Endothelial cell of umbilical vein (primary cell): Measurements from ENCODE around the gene GIGYF2. TPM values are rescaled to one million over a fixed set of nuclear protein-coding genes. Genes with fewer than 3 reads are reported as not detected.

Experiments
- BruUV-seq: library from RNA; stranded (reverse); fragments of 400-500 nt; replicated peaks from 2 replicates; lab custom pipeline; 2021; lab: Mats Ljungman, UMichigan
- CTCF ChIA-PET: fragments of 300-600, 350-600 bp; sonication (Branson Sonifier 250); formaldehyde crosslinking; loops from one replicate; lab custom pipeline; 2021; ENCODE audit warnings: antibody characterized with exemption, inconsistent platforms; lab: Charles Lee
- POLR2A ChIA-PET: fragments of 300-600, 350-600 bp; sonication (Branson Sonifier 250); formaldehyde crosslinking; loops from one replicate; lab custom pipeline; 2021; ENCODE audit warnings: antibody characterized with exemption, inconsistent platforms; lab: Charles Lee
- DNase-seq: peaks from one replicate; pipeline ENCODE4 v3.0.0-alpha.2; 2011; ENCODE audit warnings: low read depth, low spot score
- FAIRE-seq: peaks from 2 replicates; lab custom pipeline; 2011; peaks lifted over from hg19 to GRCh38; lab: Jason Lieb, UNC
- H2AFZ ChIP-seq: 2 replicates; pipeline ENCODE4 v1.6.0; 2012; ENCODE audit warnings: low read depth, low read length, control low read depth, inconsistent platforms
- H3K27ac ChIP-seq: 2 replicates; pipeline ENCODE4 v1.5.1; 2011; ENCODE audit warnings: low read depth, mild to moderate bottlenecking, control low read depth, low read length, moderate library complexity; ENCODE audit not compliant: insufficient read depth
- H3K27me3 ChIP-seq, 2 experiments: 2 replicates each; pipeline versions ENCODE4 v1.6.0 to v1.6.1; 2011; ENCODE audit warnings: low read length in 2 of 2, mixed read lengths in 1 of 2; ENCODE audit not compliant: control insufficient read depth in 2 of 2, insufficient read depth in 2 of 2
- H3K36me3 ChIP-seq, 2 experiments: 2 replicates in 1 of 2; 3 replicates in 1 of 2; pipeline ENCODE4 v1.5.1; 2011; ENCODE audit warnings: low read length in 2 of 2, mild to moderate bottlenecking in 1 of 2, moderate library complexity in 1 of 2; ENCODE audit not compliant: control insufficient read depth in 2 of 2, insufficient read depth in 2 of 2; ENCODE audit errors: extremely low read depth in 1 of 2
- H3K4me1 ChIP-seq: 3 replicates; pipeline ENCODE4 v1.5.1; 2011; ENCODE audit warnings: mild to moderate bottlenecking, low read length; ENCODE audit not compliant: control insufficient read depth, insufficient read depth; ENCODE audit errors: extremely low read depth
- H3K4me2 ChIP-seq: 2 replicates; pipeline ENCODE4 v1.6.1; 2011; ENCODE audit warnings: low read length, control low read depth, mixed read lengths; ENCODE audit not compliant: insufficient read depth
- H3K4me3 ChIP-seq, 3 experiments: fragments of 200-600 bp in 1 of 3; sonication (generic), shearing (Covaris generic) in 1 of 3; replicated peaks in 1 of 3; 2 replicates each; pipeline ENCODE4 v1.5.1; 2011 to 2016; ENCODE audit warnings: control low read depth in 3 of 3, low read length in 3 of 3, mild to moderate bottlenecking in 2 of 3, inconsistent platforms in 1 of 3, low read depth in 1 of 3, moderate library complexity in 1 of 3; ENCODE audit not compliant: insufficient read depth in 1 of 3
- H3K79me2 ChIP-seq: 2 replicates; pipeline ENCODE4 v1.6.0; 2012; ENCODE audit warnings: low read length, inconsistent platforms; ENCODE audit not compliant: control insufficient read depth, insufficient read depth
- H3K9ac ChIP-seq: replicated peaks from 2 replicates; pipeline ENCODE3; 2011; ENCODE audit warnings: low read length, control low read depth; ENCODE audit not compliant: insufficient read depth; ENCODE audit errors: extremely low read depth
- H3K9me1 ChIP-seq: replicated peaks from 3 replicates; pipeline ENCODE4 v1.6.0; 2011; ENCODE audit warnings: mild to moderate bottlenecking, low read length; ENCODE audit not compliant: control insufficient read depth, insufficient read depth; ENCODE audit errors: extremely low read depth
- H3K9me3 ChIP-seq: replicated peaks from 2 replicates; pipeline ENCODE4 v1.5.1; 2012; ENCODE audit warnings: low read length, inconsistent platforms; ENCODE audit not compliant: control insufficient read depth, insufficient read depth
- H4K20me1 ChIP-seq: replicated peaks from 2 replicates; pipeline ENCODE3; 2011; ENCODE audit warnings: mild to moderate bottlenecking, low read length; ENCODE audit not compliant: control insufficient read depth, insufficient read depth; ENCODE audit errors: extremely low read depth
- CTCF ChIP-seq, 2 donors: IDR thresholded peaks; 1 replicate in 1 of 2; 2 replicates in 1 of 2; pipeline ENCODE4 v1.5.1; 2011; ENCODE audit warnings: low read length in 2 of 2, mild to moderate bottlenecking in 2 of 2, moderate library complexity in 2 of 2, control low read depth in 1 of 2, inconsistent platforms in 1 of 2, low read depth in 1 of 2; ENCODE audit not compliant: insufficient read depth in 1 of 2; ENCODE audit errors: extremely low read depth in 1 of 2
- EZH2 ChIP-seq: IDR thresholded peaks from 2 replicates; pipeline ENCODE4 v1.6.1; 2012; ENCODE audit warnings: borderline replicate concordance, low read depth, mild to moderate bottlenecking, moderate library complexity, low read length, inconsistent platforms; ENCODE audit not compliant: severe bottlenecking
- FOS ChIP-seq: IDR thresholded peaks from 2 replicates; pipeline ENCODE4 v1.6.1; 2011; ENCODE audit warnings: mild to moderate bottlenecking, low read length, moderate library complexity, borderline replicate concordance; ENCODE audit not compliant: insufficient read depth
- GATA2 ChIP-seq: IDR thresholded peaks from 2 replicates; pipeline ENCODE4 v1.7.0; 2011; ENCODE audit warnings: low read depth, mild to moderate bottlenecking, moderate library complexity, mixed read lengths, low read length; ENCODE audit not compliant: insufficient read length, insufficient read depth
- JUN ChIP-seq: IDR thresholded peaks from 2 replicates; pipeline ENCODE4 v1.6.1; 2011; ENCODE audit warnings: borderline replicate concordance, low read depth; ENCODE audit not compliant: insufficient read length, insufficient read depth
- MAX ChIP-seq: IDR thresholded peaks from 2 replicates; pipeline ENCODE4 v1.6.1; 2011; ENCODE audit not compliant: insufficient read depth, insufficient read length
- MYC ChIP-seq: IDR thresholded peaks from one replicate; pipeline ENCODE4 v1.6.1; 2011; ENCODE audit warnings: mild to moderate bottlenecking, low read depth, low read length
- POLR2A ChIP-seq: IDR thresholded peaks from 2 replicates; pipeline ENCODE4 v1.6.1; 2012; ENCODE audit warnings: low read depth, mild to moderate bottlenecking, control low read depth, low read length
- POLR2AphosphoS5 ChIP-seq: IDR thresholded peaks from 2 replicates; pipeline ENCODE4 v1.6.1; 2012; ENCODE audit warnings: low read depth, mild to moderate bottlenecking, control low read depth, low read length, moderate library complexity; ENCODE audit not compliant: insufficient read depth
- dilution Hi-C: fragments of 300-500 bp; cut with MboI; formaldehyde crosslinking; loops from one replicate; pipeline ENCODE4 v1.15.0; 2019; ENCODE audit warnings: low sequenced_read_pairs; ENCODE audit not compliant: extremely low pct_ligation_motif_present
- intact Hi-C: fragments of 100-400 bp; cut with micrococcal nuclease; formaldehyde crosslinking; loops from one replicate; pipeline ENCODE4 v1.10.0; 2022
- polyA plus RNA-seq, 4 experiments: library from polyadenylated mRNA; depleted of rRNA in 3 of 4; stranded (reverse) in 3 of 4; unstranded in 1 of 4; fragments of >200 nt; gene quantifications; 2 replicates each; pipeline versions ENCODE4 v1.2.1 to v1.2.3, GENCODE V29; 2011 to 2012; ENCODE audit warnings: missing spikeins in 1 of 4
- total RNA-seq: library from RNA; stranded (reverse); gene quantifications from 2 replicates; pipeline ENCODE4 v1.2.3, GENCODE V29; 2021

Gene GIGYF2
- total and polyA plus RNA-seq, 2 donors (not counting 3 experiments of a cell fraction or from before 2014, with no cell fraction given) = 22.9 to 56.4 TPM

- no peaks in the 10 kb centered on the region for H3K4me1 ChIP-seq
- BruUV-seq = no TSS peak
- no peaks in the 10 kb centered on the region for H3K9me1 ChIP-seq
- H3K9me3 ChIP-seq = no peaks in the 10 kb centered on the region
- dilution Hi-C loops = no loop called here
- no peaks in the 10 kb centered on the region for H3K27me3 ChIP-seq
- H3K27ac ChIP-seq = no peak overlapping the region
- no peak overlapping the region for H3K4me3 ChIP-seq
- DNase-seq = no peak
- H3K79me2 ChIP-seq = no peaks in the 10 kb centered on the region
- POLR2A ChIA-PET = no interaction called here
- H4K20me1 ChIP-seq = no peaks in the 10 kb centered on the region
- CTCF ChIA-PET = interaction anchor here (1.0 kb wide), 1 partner anchor 10 kb away, joined by 3 read pairs; no protein-coding TSS in a partner anchor
- no peak for FAIRE-seq
- H3K4me2 ChIP-seq = no peak overlapping the region
- TF ChIP-seq POLR2AphosphoS5 (no peak), JUN (no peak), MAX (no peak), MYC (no peak), EZH2 (no peak), FOS (no peak), CTCF (IDR thresholded peaks at IDR 0.05; ENCODE audit: extremely low read depth in 1 of 2, insufficient read depth in 1 of 2, low read depth in 1 of 2, low read length in 2 of 2) (no peak), GATA2 (no peak), POLR2A (no peak)
- peaks cover 5 to 9% of the 10 kb centered on the region in 2 experiments for H3K36me3 ChIP-seq
- no peak overlapping the region for H3K9ac ChIP-seq
- intact Hi-C loops = no loop called here
- H2AFZ ChIP-seq = no peak overlapping the region
Observed at GRCh38 chr2:232771870-232772269, 74.7 kb downstream of the GIGYF2 start.
